ENCODE measurements around the gene ANKS4B. TPM values are rescaled to one million over a fixed set of nuclear protein-coding genes. Genes with fewer than 3 reads are reported as not detected.

Gene ANKS4B
- total and polyA plus RNA-seq, 2 experiments from 2014 or later: not detected

- Histone ChIP-seq H3K4me3 (no peak overlapping the region), H3K9me2 (ENCODE audit: insufficient read depth) (no peaks in the 10 kb centered on the region), H3K4me2 (ENCODE audit: unreplicated experiment) (no peak overlapping the region), H3K4me1 (ENCODE audit: insufficient read depth) (peaks cover 9% of the 10 kb centered on the region; the same call in 1 of the 2 replicates), H3K36me3 (ENCODE audit: low read depth) (no peaks in the 10 kb centered on the region), H3K27ac (no peak overlapping the region), H2AFZ (no peak overlapping the region), H3K9me3 (ENCODE audit: low read depth) (no peaks in the 10 kb centered on the region), H3K9ac (no peak overlapping the region), H4K20me1 (ENCODE audit: insufficient read depth) (no peaks in the 10 kb centered on the region), H3F3A (ENCODE audit: insufficient read depth) (peaks cover 17% of the 10 kb centered on the region), H3K79me2 (ENCODE audit: insufficient read depth) (no peaks in the 10 kb centered on the region), H3K27me3 (replicated peaks; ENCODE audit: insufficient read depth) (peaks cover 49% of the 10 kb centered on the region)
- DNase-seq: no peak
- 43 to 50% methylated on average over 3 of the region's 3 CpGs for WGBS, 2 experiments (ENCODE audit: low coverage in 1 of 2, low lambda C conversion rate in 2 of 2, missing lambda C conversion rate in 2 of 2)
- in situ Hi-C loops (cut with MboI): loop anchor here (25.0 kb wide), 1 partner anchor 1115 kb away; no protein-coding TSS in a partner anchor
- no peak for TF ChIP-seq EZH2 (IDR thresholded peaks at IDR 0.05; ENCODE audit: insufficient read depth, poor library complexity, severe bottlenecking)
- TF ChIP-seq EZH2phosphoT487 (IDR thresholded peaks at IDR 0.05; ENCODE audit: insufficient read depth, low read depth): no peak
Measured at GRCh38 chr16:21197621-21198020, 35.9 kb upstream of the ANKS4B start.

GRCh38 chr16:21199607-21200218 is 33.8 kb upstream of the ANKS4B start:
- Histone ChIP-seq H3K27ac (no peak overlapping the region), H3F3A (ENCODE audit: insufficient read depth) (peaks cover 12% of the 10 kb centered on the region), H3K4me1 (ENCODE audit: insufficient read depth) (peaks cover 6% of the 10 kb centered on the region; the same call in 1 of the 2 replicates), H3K79me2 (ENCODE audit: insufficient read depth) (no peaks in the 10 kb centered on the region), H3K9me3 (ENCODE audit: low read depth) (no peaks in the 10 kb centered on the region), H3K27me3 (replicated peaks; ENCODE audit: insufficient read depth) (peaks cover 56% of the 10 kb centered on the region), H2AFZ (no peak overlapping the region), H3K9me2 (ENCODE audit: insufficient read depth) (no peaks in the 10 kb centered on the region), H3K36me3 (ENCODE audit: low read depth) (no peaks in the 10 kb centered on the region), H4K20me1 (ENCODE audit: insufficient read depth) (no peaks in the 10 kb centered on the region), H3K9ac (no peak overlapping the region), H3K4me3 (no peak overlapping the region), H3K4me2 (ENCODE audit: unreplicated experiment) (no peak overlapping the region)
- no peak for DNase-seq
- TF ChIP-seq EZH2phosphoT487 (IDR thresholded peaks at IDR 0.05; ENCODE audit: insufficient read depth, low read depth) (no peak), EZH2 (IDR thresholded peaks at IDR 0.05; ENCODE audit: insufficient read depth, poor library complexity, severe bottlenecking) (no peak)
- in situ Hi-C loops (cut with MboI): loop anchor here (25.0 kb wide), 1 partner anchor 1113 kb away; no protein-coding TSS in a partner anchor
- WGBS, 2 experiments (ENCODE audit: low coverage in 1 of 2, low lambda C conversion rate in 2 of 2, missing lambda C conversion rate in 2 of 2): 33 to 35% methylated on average over 5 of the region's 5 CpGs

- TF ChIP-seq EZH2phosphoT487 (IDR thresholded peaks at IDR 0.05; ENCODE audit: insufficient read depth, low read depth): no peak
- TF ChIP-seq EZH2 (IDR thresholded peaks at IDR 0.05; ENCODE audit: insufficient read depth, poor library complexity, severe bottlenecking): no peak
- DNase-seq: no peak
- Histone ChIP-seq H4K20me1 (ENCODE audit: insufficient read depth) (no peaks in the 10 kb centered on the region), H3K9me3 (ENCODE audit: low read depth) (no peaks in the 10 kb centered on the region), H3K4me3 (no peak overlapping the region), H2AFZ (no peak overlapping the region), H3F3A (ENCODE audit: insufficient read depth) (no peaks in the 10 kb centered on the region), H3K4me1 (ENCODE audit: insufficient read depth) (no peaks in the 10 kb centered on the region), H3K36me3 (ENCODE audit: low read depth) (no peaks in the 10 kb centered on the region), H3K79me2 (ENCODE audit: insufficient read depth) (no peaks in the 10 kb centered on the region), H3K9me2 (ENCODE audit: insufficient read depth) (no peaks in the 10 kb centered on the region), H3K4me2 (ENCODE audit: unreplicated experiment) (no peak overlapping the region), H3K27me3 (replicated peaks; ENCODE audit: insufficient read depth) (peaks cover 52% of the 10 kb centered on the region), H3K9ac (no peak overlapping the region), H3K27ac (no peak overlapping the region)
- in situ Hi-C loops (cut with MboI): no loop called here
- WGBS, 2 experiments (ENCODE audit: low coverage in 1 of 2, low lambda C conversion rate in 2 of 2, missing lambda C conversion rate in 2 of 2): 76 to 78% methylated on average over 7 of the region's 7 CpGs
Measured at GRCh38 chr16:21203155-21203797, 30.2 kb upstream of the ANKS4B start.

GRCh38 chr16:21205303-21205702 is 28.2 kb upstream of the ANKS4B start:
- DNase-seq: no peak
- Histone ChIP-seq H3K9me3 (ENCODE audit: low read depth) (no peaks in the 10 kb centered on the region), H4K20me1 (ENCODE audit: insufficient read depth) (no peaks in the 10 kb centered on the region), H3K27me3 (replicated peaks; ENCODE audit: insufficient read depth) (peaks cover 51% of the 10 kb centered on the region), H3K79me2 (ENCODE audit: insufficient read depth) (no peaks in the 10 kb centered on the region), H3F3A (ENCODE audit: insufficient read depth) (no peaks in the 10 kb centered on the region), H3K27ac (no peak overlapping the region), H3K4me1 (ENCODE audit: insufficient read depth) (no peaks in the 10 kb centered on the region), H3K4me2 (ENCODE audit: unreplicated experiment) (no peak overlapping the region), H3K9me2 (ENCODE audit: insufficient read depth) (no peaks in the 10 kb centered on the region), H3K4me3 (no peak overlapping the region), H3K36me3 (ENCODE audit: low read depth) (no peaks in the 10 kb centered on the region), H2AFZ (no peak overlapping the region), H3K9ac (no peak overlapping the region)
- TF ChIP-seq EZH2phosphoT487 (IDR thresholded peaks at IDR 0.05; ENCODE audit: insufficient read depth, low read depth): no peak
- TF ChIP-seq EZH2 (IDR thresholded peaks at IDR 0.05; ENCODE audit: insufficient read depth, poor library complexity, severe bottlenecking): no peak
- in situ Hi-C loops (cut with MboI): no loop called here
